ENCODE results near the gene SIK3.
"Not testable (repeated sequence)": the region's sequence is repeated elsewhere in the genome, so short reads cannot be mapped to it uniquely, and the experiment has no call there.

SIK3 gene

GRCh38 chr11:116813170-116813569 lies 285.1 kb downstream of the SIK3 start:
- H3K4me3 ChIP-seq (ENCODE audit: low read length): no peak overlapping the region
- no peaks in the 10 kb centered on the region for H3K27me3 ChIP-seq (ENCODE audit: insufficient read depth, low read length)
- no peaks in the 10 kb centered on the region for H3K4me1 ChIP-seq (ENCODE audit: insufficient read depth, low read length)
- H3K9ac ChIP-seq (ENCODE audit: low read depth, low read length): no peak overlapping the region
- H3K36me3 ChIP-seq (ENCODE audit: insufficient read depth, low read depth, low read length): no peaks in the 10 kb centered on the region
- no peak overlapping the region for H3K27ac ChIP-seq (ENCODE audit: low read length)
- no peaks in the 10 kb centered on the region for H3K9me3 ChIP-seq (ENCODE audit: insufficient read depth, low read depth, low read length)

DNA sequence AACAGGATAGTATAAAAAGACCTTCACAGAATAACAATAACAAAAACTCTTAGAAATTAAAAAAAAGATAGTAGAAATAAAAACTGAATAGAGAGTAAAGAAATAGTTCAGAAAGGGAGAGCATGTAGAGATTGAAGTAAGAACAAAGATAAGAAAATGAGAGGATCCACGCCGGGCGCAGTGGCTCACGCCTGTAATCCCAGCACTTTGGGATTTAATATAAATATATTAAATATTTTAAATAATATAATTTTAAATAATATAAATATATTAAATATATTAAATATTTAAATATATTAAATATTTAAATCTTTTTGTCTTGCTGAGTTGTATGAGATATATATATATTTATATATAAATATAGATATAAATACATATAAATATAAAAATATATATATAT lies 286.1 kb downstream of the SIK3 start:
- H3K4me1 ChIP-seq (ENCODE audit: insufficient read depth, low read length): no peaks in the 10 kb centered on the region
- H3K27ac ChIP-seq (ENCODE audit: low read length): no peak overlapping the region
- H3K4me3 ChIP-seq (ENCODE audit: low read length): no peak overlapping the region

GRCh38 chr11:116811194-116811593 lies 287.0 kb downstream of the SIK3 start:
- Histone ChIP-seq H3K36me3 (ENCODE audit: insufficient read depth, low read depth, low read length) (no peaks in the 10 kb centered on the region), H3K4me3 (ENCODE audit: low read length) (no peak overlapping the region), H3K27me3 (ENCODE audit: insufficient read depth, low read length) (no peaks in the 10 kb centered on the region), H3K27ac (ENCODE audit: low read length) (no peak overlapping the region), H3K9ac (ENCODE audit: low read depth, low read length) (no peak overlapping the region), H3K4me1 (ENCODE audit: insufficient read depth, low read length) (no peaks in the 10 kb centered on the region), H3K9me3 (ENCODE audit: insufficient read depth, low read depth, low read length) (no peaks in the 10 kb centered on the region)

More for the DNA sequence above, 286.1 kb downstream of the SIK3 start:
- H3K9ac ChIP-seq (ENCODE audit: low read depth, low read length): no peak overlapping the region
- no peaks in the 10 kb centered on the region for H3K27me3 ChIP-seq (ENCODE audit: insufficient read depth, low read length)
- H3K36me3 ChIP-seq (ENCODE audit: insufficient read depth, low read depth, low read length): no peaks in the 10 kb centered on the region
- H3K9me3 ChIP-seq (ENCODE audit: insufficient read depth, low read depth, low read length): no peaks in the 10 kb centered on the region

GRCh38 chr11:116808262-116809175 lies 289.7 kb downstream of the SIK3 start:
- Histone ChIP-seq H3K36me3 (ENCODE audit: insufficient read depth, low read depth, low read length) (no peaks in the 10 kb centered on the region), H3K27ac (ENCODE audit: low read length) (no peak overlapping the region), H3K4me3 (ENCODE audit: low read length) (no peak overlapping the region), H3K9me3 (ENCODE audit: insufficient read depth, low read depth, low read length) (no peaks in the 10 kb centered on the region), H3K4me1 (ENCODE audit: insufficient read depth, low read length) (no peaks in the 10 kb centered on the region), H3K27me3 (ENCODE audit: insufficient read depth, low read length) (no peaks in the 10 kb centered on the region), H3K9ac (ENCODE audit: low read depth, low read length) (no peak overlapping the region)

- no peak overlapping the region for H3K9ac ChIP-seq (ENCODE audit: low read depth, low read length)
- no peak overlapping the region for H3K4me3 ChIP-seq (ENCODE audit: low read length)
- no peaks in the 10 kb centered on the region for H3K36me3 ChIP-seq (ENCODE audit: insufficient read depth, low read depth, low read length)
- no peaks in the 10 kb centered on the region for H3K27me3 ChIP-seq (ENCODE audit: insufficient read depth, low read length)
- H3K9me3 ChIP-seq (ENCODE audit: insufficient read depth, low read depth, low read length): no peaks in the 10 kb centered on the region
- no peaks in the 10 kb centered on the region for H3K4me1 ChIP-seq (ENCODE audit: insufficient read depth, low read length)
- no peak overlapping the region for H3K27ac ChIP-seq (ENCODE audit: low read length)
Measured at GRCh38 chr11:116807601-116808261, 290.5 kb downstream of the SIK3 start.

GRCh38 chr11:116804001-116804400 lies 294.2 kb downstream of the SIK3 start:
- Histone ChIP-seq H3K27me3 (ENCODE audit: insufficient read depth, low read length) (no peaks in the 10 kb centered on the region), H3K36me3 (ENCODE audit: insufficient read depth, low read depth, low read length) (no peaks in the 10 kb centered on the region), H3K4me1 (ENCODE audit: insufficient read depth, low read length) (no peaks in the 10 kb centered on the region), H3K4me3 (ENCODE audit: low read length) (no peak overlapping the region), H3K27ac (ENCODE audit: low read length) (no peak overlapping the region), H3K9me3 (ENCODE audit: insufficient read depth, low read depth, low read length) (no peaks in the 10 kb centered on the region), H3K9ac (ENCODE audit: low read depth, low read length) (no peak overlapping the region)

DNA sequence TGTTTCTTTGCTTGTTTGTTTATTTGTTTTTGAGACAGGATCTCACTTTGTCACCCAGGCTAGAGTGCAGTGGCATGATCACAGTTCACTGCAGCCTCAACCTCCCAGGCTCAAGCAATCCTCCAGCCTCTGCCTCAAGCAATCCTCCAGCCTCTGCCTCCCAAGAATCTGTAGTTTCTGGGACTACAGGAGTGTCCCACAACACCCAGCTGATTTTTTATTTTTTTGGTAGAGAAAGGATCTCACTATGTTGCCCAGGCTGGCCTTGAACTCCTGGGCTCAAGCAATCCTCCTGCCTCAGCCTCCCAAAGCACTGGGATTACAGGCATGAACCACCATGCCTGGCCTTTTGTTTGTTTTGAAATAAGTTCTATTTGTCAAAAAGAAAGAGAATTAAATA lies 296.6 kb downstream of the SIK3 start:
- not testable (repeated sequence) for H3K4me1 ChIP-seq (ENCODE audit: insufficient read depth, low read length); H3K9me3 ChIP-seq (ENCODE audit: insufficient read depth, low read depth, low read length); H3K27me3 ChIP-seq (ENCODE audit: insufficient read depth, low read length); H3K9ac ChIP-seq (ENCODE audit: low read depth, low read length); H3K27ac ChIP-seq (ENCODE audit: low read length); H3K36me3 ChIP-seq (ENCODE audit: insufficient read depth, low read depth, low read length); H3K4me3 ChIP-seq (ENCODE audit: low read length)

DNA sequence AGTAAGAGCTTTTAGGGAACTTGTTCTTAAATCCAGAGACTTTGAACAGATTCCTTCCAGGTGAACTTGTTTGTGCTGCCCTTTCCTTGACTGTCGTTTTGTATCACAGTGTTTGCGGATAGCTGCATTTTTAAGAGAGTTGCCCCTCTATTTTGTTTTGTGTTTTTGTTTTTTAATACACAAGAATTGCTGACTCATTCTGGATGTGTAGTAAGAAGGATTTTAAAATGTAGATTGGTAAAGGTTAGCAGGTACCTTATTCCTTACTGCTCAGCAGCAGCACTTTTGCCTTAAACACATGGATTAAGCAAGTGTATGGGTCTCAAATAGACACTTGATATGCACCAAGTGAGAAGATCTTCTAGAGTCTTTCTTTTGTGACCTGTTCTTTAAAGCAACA lies 297.6 kb downstream of the SIK3 start:
- Histone ChIP-seq H3K27ac (ENCODE audit: low read length) (no peak overlapping the region), H3K27me3 (ENCODE audit: insufficient read depth, low read length) (no peaks in the 10 kb centered on the region), H3K36me3 (ENCODE audit: insufficient read depth, low read depth, low read length) (no peaks in the 10 kb centered on the region), H3K4me1 (ENCODE audit: insufficient read depth, low read length) (no peaks in the 10 kb centered on the region), H3K4me3 (ENCODE audit: low read length) (no peak overlapping the region), H3K9me3 (ENCODE audit: insufficient read depth, low read depth, low read length) (no peaks in the 10 kb centered on the region), H3K9ac (ENCODE audit: low read depth, low read length) (no peak overlapping the region)

DNA sequence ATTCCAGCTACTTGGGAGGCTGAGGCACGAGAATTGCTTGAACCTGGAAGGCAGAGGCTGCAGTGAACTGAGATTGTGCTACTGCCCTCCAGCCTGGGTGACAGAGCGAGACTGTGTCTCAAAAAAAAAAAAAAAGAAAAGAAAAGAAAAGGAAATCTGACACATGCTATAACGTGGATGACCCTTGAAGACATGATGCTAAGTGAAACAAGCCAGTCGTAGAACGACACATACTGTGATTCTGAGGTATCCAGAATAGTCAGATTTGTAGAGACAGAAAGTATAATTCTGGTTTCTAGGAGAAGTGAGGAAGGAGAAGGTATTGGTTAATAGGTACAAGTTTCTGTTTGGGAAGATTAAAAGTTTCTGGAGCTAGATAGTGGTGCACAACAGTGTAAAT lies 299.9 kb downstream of the SIK3 start:
- Histone ChIP-seq H3K4me1 (ENCODE audit: insufficient read depth, low read length) (no peaks in the 10 kb centered on the region), H3K9me3 (ENCODE audit: insufficient read depth, low read depth, low read length) (no peaks in the 10 kb centered on the region), H3K36me3 (ENCODE audit: insufficient read depth, low read depth, low read length) (no peaks in the 10 kb centered on the region), H3K27ac (ENCODE audit: low read length) (no peak overlapping the region), H3K4me3 (ENCODE audit: low read length) (no peak overlapping the region), H3K27me3 (ENCODE audit: insufficient read depth, low read length) (no peaks in the 10 kb centered on the region), H3K9ac (ENCODE audit: low read depth, low read length) (no peak overlapping the region)

- Histone ChIP-seq H3K9ac (ENCODE audit: low read depth, low read length) (no peak overlapping the region), H3K4me3 (ENCODE audit: low read length) (no peak overlapping the region), H3K27ac (ENCODE audit: low read length) (no peak overlapping the region), H3K9me3 (ENCODE audit: insufficient read depth, low read depth, low read length) (no peaks in the 10 kb centered on the region), H3K36me3 (ENCODE audit: insufficient read depth, low read depth, low read length) (no peaks in the 10 kb centered on the region), H3K4me1 (ENCODE audit: insufficient read depth, low read length) (no peaks in the 10 kb centered on the region), H3K27me3 (ENCODE audit: insufficient read depth, low read length) (no peaks in the 10 kb centered on the region)
Measured at GRCh38 chr11:116797816-116798215, 300.4 kb downstream of the SIK3 start.

GRCh38 chr11:116796548-116796947 lies 301.7 kb downstream of the SIK3 start:
- Histone ChIP-seq H3K4me3 (ENCODE audit: low read length) (no peak overlapping the region), H3K9me3 (ENCODE audit: insufficient read depth, low read depth, low read length) (no peaks in the 10 kb centered on the region), H3K4me1 (ENCODE audit: insufficient read depth, low read length) (no peaks in the 10 kb centered on the region), H3K27ac (ENCODE audit: low read length) (no peak overlapping the region), H3K9ac (ENCODE audit: low read depth, low read length) (no peak overlapping the region), H3K27me3 (ENCODE audit: insufficient read depth, low read length) (peaks cover 4% of the 10 kb centered on the region; the same call in 1 of the 2 replicates), H3K36me3 (ENCODE audit: insufficient read depth, low read depth, low read length) (no peaks in the 10 kb centered on the region)

GRCh38 chr11:116794851-116795250 lies 303.4 kb downstream of the SIK3 start:
- Histone ChIP-seq H3K9me3 (ENCODE audit: insufficient read depth, low read depth, low read length) (no peaks in the 10 kb centered on the region), H3K9ac (ENCODE audit: low read depth, low read length) (no peak overlapping the region), H3K27me3 (ENCODE audit: insufficient read depth, low read length) (peaks cover 18% of the 10 kb centered on the region), H3K27ac (ENCODE audit: low read length) (no peak overlapping the region), H3K4me1 (ENCODE audit: insufficient read depth, low read length) (no peaks in the 10 kb centered on the region), H3K4me3 (ENCODE audit: low read length) (no peak overlapping the region), H3K36me3 (ENCODE audit: insufficient read depth, low read depth, low read length) (no peaks in the 10 kb centered on the region)
